ENCODE results near the gene ZFAND2B.

The ZFAND2B gene, protein sequence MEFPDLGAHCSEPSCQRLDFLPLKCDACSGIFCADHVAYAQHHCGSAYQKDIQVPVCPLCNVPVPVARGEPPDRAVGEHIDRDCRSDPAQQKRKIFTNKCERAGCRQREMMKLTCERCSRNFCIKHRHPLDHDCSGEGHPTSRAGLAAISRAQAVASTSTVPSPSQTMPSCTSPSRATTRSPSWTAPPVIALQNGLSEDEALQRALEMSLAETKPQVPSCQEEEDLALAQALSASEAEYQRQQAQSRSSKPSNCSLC

DNA sequence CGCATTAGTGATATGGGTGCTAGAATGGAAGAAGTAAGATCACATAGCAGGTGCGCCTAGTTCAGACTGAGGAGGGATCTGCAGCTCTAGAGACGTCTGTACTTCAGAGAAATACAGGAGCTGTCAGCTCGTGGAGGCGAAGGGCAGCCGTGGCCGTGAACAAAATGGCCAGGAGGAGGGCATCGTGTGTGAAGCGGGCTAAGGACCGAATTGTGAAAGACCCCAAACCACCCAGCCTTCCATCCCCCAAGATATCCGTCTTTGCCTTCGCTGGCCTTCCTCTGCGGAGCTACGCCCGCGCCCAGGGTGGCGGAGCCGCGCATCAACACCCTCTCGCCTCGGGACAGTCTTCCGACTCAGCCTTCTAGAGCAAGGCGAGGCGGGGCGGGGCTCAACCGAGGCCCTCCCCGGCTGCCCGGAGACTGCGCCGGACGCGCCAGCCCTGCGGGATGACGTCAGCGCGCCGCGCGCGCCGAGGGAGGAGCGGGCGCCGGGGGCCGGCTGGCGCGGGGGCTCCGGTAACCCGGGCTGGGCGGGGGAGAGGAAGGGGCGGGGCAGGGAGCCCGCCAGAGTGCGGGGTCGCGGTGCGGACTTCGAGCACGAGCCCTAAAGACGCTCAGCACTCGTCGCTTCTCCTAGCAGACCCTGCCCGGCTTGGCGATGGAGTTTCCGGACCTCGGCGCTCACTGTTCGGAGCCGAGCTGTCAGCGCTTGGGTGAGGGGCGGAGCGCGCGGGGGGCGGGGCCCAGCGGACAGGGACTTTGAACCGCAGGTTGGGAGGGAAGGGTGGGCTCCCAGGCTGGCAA is at the start of gene ZFAND2B:
ZFAND2B (plus strand) TSS at position 455 of the 806 bp plus-strand sequence; CDS start at position 661, 206 bp downstream.
- DNase-seq = peak; percentile 98

DNA sequence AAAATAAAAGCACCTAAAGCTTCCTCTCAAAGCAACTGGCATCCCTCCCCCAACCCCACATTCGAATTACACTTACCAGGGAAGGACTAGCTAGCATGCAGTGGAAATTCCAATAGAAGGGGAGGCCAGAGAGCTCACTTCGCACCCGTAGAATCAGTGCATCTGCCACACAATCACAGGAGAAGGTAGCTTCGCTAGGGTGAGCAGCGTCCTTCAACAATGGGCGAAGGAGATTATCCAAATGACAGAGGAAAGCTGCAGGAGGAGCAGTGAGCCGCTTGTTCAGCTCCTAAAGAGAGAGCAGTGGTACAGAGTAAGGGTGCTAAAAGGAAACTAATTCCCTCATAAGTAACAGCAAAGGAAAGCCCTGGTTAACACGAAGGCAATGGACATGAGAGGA is 49.2 kb upstream of the ZFAND2B start:
- DNase-seq = no peak

DNA sequence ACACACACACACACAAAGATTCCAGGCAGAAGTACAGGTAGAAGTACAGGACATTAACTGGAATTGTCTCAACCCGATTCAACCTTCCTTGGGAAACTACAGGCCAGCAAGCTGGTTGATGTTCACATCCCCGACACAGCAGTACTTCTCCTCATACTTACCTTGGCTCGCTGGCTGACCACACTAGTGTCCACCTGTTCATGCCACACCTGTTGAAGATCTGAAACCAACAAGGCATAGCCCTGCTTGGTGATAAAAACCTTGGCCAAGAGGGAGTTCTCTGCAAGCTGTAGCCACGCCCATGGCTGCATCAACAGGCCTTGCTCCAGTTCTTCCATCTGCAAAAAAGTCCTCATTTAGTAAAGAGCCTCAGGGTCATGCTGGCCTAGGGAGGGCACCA is 48.6 kb upstream of the ZFAND2B start:
- no peak for DNase-seq

DNA sequence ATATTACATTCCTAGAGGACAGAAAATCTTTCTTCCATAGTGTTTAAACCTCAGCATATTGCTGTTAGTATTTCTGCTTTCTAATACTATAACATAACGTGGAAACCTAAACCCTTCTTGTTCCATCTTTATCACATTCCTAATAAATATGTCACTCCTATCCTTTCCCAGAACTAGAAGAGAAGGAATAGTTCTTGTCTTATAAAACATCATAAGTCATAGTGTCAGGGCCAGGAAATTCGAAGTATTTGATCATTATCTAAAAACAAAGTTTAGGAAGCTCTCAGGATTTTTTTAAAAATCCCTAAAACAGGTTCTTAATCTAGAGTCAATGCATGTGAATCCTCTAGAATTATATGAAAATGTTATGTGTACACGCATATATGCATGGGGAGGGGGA is 48.0 kb upstream of the ZFAND2B start:
- no peak for DNase-seq

DNA sequence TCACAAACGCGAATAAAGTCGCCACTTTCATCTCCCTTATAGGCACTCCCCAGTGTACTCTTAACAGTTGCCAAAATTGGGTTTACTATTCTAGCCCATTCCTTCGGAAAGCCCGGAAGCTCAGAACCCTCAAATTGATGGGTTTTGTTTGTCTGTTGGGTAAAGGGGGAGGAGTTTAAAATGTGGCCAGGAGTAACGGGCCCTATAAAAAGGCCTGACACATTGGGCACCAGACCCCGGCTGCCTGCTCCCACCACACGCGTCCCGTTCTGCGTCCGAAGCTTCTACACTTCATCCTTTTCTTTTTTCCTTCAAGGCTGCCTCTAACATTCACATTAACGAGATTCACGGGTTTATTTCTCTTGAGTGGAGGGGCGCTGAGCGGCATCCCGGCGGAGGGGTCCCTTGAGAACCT is 46.8 kb upstream of the ZFAND2B start:
- DNase-seq = no peak

DNA sequence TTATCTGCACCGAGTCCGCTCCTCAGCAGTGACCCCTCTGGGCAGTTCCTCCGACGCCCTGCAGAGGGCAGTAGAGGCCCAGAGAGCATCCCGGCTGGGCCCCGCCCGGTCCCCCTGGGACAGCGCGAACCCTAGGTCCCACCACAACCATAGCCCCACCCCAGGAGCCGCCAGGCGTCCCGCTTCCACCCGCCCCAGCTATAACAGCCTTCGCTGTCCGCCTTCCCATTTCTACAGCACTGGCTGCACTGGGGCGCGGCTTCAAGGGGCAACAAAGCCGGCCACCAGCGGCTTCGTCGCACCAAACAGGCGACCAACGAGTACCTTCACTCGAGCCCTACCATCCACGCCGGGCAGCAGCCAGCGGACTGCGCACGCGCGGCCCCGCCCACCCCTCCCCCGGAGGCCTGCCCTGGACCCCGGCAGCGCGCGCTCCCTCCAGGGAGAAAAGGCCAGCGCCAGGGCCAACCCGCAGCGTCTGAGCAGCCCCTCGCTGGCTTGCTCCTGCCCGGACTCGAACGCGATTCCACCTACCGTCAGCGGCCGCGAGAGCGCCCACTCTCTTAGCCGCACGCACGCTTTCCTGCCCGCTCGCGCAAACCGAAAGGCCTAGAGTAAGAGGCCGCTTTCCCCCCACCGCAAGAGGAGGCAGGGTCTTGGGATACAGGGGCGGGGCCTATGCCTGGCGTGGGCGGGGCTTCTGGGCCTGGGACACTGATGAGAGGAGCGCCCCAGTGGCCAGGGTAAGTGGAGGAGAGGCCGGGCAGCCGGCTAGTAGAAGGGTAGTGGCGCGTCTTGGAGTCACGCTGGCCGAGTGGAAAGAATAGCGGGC is 46.2 kb upstream of the ZFAND2B start, which contains the start of gene NHEJ1:
NHEJ1 (minus strand) TSS at position 630 of the 832 bp plus-strand sequence. CDS start 2,453 bp downstream, outside the sequence.
- peak; percentile 99 for DNase-seq

DNA sequence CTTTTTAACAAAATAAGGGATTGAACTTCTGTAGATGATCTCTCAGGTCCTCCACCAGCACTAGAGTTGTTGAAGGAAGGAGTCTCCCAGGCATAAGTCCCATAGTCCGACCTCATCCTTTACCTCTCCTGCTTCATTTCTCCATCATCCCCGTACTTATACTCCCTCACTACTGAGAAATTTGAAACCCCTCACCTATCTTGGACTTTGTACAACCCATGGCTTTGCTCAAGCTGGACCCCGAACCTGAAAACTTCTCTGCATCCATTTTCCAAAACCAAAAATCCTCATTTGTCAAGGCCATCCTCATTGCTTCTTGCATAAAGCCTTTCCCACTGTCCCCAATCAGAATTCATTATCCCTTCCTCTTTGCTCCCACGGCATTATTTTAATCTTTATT is 45.5 kb upstream of the ZFAND2B start:
- DNase-seq = no peak

DNA sequence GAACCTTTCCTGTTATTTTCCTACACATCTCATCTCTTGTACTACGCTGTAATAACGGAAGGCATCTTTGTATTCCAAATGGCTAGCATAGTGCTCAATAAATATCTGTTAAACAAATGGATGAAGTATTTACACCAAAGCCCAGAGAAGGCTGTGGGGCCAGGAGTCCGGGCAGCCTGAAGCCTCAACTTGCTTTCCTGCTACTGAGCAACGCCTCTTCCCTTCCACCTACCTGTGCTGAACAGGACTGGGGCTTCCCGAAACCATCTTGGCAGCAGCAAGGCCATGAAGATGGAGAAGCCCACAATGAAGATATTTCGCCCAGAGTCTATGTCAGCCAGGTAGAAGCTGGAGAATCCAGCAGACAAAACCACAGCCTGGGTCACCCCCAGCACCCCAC is 43.4 kb upstream of the ZFAND2B start:
- no peak for DNase-seq

DNA sequence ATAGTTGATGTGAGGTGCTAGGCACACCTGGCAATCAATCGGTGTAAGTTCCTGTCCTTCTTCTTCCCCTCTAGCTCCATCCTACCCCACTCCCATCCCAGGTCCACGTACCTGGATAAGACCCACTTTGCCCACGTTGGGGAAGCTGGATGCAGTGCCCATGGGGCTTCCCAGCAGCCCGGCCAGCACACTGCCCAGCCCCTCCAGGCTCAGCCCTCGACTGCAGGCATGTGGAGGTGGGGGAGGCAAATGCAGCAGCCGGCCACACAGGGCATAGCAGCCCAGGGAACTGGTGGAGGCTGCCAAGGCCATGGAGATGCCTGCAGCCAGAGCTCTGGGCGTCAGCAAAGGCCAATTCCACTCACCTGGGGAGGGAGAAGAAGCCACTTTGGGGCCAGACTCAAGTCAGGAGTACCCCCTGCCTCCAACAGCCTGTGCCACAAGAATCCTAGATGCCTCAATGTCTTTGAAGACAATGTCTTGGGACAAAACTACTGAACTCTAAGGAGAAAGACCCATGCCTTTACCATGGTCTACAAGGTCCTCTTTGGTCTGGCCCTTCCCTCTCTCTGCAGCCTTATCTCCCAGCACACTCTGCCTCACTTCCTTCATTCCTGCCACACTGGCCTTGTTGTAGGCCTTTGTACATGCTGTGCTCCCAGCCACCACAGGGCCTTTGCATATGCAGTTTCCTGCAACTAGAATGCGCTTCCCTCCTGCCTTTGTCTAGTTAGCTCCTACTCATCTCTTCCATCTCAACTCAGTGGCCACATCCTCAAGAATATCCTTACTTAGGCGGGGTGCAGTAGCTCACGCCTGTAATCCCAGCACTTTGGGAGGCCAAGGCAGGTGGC is 41.3 kb upstream of the ZFAND2B start:
- no peak for DNase-seq

DNA sequence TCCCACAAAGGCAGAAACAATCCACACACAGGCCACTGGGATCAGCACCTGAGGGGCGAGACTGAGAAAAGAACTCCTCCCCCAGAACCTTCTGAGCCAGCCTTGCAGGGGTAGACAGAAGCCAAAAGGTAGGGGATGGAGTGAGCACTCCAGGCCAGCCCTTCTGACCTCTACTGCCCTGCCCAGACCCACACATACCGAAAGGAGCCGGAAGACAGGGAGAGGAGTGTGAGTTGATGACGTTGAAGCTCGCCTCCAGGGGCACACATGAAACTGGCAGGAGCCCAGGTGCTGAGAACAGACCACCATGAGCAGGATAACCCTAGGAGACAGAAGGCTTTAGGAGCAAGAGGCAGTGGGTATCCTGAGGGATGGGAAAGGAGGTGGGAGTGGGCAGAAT is 38.6 kb upstream of the ZFAND2B start:
- DNase-seq = no peak

DNA sequence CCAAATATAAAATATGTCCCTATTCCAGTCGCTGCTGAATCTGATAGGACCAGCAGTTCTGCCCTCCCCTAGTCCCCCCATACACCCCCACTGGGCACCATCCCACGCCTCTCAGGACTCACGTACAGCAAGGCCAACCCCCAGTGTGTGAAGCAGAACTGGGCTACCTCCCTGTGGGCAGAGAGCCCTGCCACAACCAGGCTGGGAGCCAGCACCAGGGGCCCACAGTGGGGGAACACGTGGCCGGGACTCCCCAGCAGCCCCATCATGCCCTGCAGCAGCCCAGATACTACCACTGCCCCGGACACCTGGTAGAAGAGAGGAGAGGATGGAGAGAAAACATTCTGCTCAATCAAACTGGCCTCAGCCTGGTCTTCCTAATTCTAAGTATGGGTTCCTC is 38.1 kb upstream of the ZFAND2B start:
- DNase-seq = no peak

DNA sequence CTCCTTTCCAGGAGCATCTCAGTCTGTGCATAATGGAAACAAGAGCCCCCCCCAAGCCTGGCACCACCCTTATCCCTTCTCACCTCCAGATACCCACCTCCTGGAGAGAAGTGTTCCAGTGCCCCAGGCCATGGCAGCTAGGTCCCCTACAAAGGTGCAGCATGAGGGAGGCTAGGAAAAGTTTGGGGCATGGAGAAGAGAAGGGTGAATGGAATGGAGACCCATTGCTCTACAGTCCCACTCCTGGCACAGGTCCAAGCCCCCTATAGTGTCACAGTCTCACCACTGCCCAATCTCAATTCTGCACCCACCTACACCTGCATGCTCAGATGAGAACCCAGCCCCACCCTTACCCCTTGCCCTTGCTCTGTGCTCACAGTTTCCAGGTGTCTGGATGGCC is 37.6 kb upstream of the ZFAND2B start:
- no peak for DNase-seq

DNA sequence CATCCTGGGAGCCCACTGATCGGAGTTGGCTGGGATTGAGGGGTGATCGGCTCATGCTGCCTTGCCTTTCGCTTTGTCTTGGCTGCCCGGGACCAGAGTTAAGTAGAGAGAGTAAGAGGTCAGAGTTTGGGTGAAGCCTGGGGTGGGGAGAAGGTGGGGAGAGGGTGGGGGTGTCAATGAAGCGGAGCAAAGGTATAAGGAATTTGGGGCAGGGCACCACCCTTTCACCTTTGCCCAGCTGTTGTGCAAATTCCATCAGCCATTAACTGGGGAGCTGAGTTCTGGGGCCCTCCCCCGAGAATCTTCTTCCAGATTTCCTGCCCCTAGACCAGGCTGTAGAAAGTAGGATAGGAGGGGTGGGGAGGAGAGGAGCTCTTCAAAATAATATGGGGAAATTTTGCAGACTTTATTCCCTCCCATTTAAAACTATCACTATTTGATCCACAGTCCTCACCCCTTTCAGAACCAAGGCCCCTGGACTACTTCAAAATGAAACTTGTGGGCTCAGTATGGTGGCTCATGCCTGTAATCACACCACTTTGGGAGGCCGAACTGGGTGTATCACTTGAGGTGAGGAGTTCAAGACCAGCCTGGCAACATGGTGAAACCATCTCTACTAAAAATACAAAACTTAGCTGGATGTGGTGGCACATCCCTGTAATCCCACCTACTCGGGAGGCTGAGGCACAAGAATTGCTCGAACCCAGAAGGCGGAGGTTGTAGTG is 36.5 kb upstream of the ZFAND2B start, which contains the start of gene SLC23A3:
SLC23A3 (minus strand) TSS at position 100 of the 725 bp plus-strand sequence; CDS start at position 55, 45 bp downstream.
- DNase-seq = no peak

DNA sequence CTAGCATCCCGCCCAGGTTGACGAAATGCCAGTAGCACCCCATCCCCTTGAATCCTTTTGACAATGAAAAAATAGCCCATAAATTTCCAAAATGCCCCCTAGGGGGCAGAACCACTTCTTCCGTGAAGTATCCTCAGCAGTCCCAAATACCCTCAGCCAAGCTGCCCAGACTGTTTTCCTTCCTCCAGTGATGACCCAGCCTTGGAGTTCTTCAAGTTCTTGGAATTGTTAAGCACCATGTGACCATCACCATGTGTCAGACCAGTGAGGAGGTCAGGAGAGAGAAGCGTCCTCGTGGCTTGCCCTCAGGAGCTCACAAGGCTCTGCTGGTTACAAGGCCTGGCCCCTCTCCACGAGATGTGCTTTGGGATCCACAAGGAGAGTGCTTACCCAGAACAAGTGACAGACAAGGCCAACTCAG is 35.3 kb upstream of the ZFAND2B start:
- no peak for DNase-seq

DNA sequence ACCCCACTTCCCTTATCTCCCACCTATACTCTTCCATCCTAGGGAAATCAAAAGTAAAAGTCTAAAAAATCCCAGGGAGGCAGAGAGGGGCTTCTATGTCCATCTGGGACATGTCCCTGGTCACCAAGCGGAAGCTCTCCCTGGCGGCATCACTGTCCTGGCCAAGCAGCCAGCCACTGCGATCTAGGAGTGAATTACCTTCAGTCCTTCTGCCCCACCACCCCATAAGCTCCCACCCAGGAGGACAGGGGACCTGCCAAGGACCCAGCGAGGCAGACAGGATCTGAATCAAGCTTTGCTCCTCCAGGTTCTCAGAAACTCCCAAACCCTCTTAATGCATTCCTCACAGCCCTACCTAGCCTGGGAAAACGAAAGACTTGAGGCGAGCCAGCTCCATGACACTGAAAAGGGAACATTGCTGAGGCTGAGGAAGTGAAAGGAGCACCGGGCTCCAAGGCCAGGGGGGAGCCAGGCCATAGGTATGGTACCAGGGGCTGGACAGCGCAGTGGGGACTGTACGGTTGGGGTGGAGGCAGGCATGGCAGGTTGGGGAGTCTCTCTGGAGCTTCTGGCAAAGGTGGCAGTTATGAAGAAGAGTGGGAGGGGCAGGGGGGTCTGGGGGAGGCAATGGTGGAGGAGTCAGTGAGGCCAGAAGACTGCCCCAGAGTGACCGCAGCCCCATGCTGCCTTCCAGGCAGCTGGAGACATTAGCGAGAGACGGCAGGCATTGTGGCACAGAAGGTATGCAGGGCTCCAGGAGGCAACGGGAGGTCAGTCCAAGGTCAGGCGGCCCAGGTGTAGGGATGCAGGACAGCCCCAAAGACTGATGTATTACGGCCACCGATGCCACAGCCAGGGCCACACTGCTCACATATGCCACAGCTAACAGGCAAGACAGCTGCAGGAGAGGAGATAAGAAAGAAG is 34.1 kb upstream of the ZFAND2B start:
- no peak for DNase-seq

DNA sequence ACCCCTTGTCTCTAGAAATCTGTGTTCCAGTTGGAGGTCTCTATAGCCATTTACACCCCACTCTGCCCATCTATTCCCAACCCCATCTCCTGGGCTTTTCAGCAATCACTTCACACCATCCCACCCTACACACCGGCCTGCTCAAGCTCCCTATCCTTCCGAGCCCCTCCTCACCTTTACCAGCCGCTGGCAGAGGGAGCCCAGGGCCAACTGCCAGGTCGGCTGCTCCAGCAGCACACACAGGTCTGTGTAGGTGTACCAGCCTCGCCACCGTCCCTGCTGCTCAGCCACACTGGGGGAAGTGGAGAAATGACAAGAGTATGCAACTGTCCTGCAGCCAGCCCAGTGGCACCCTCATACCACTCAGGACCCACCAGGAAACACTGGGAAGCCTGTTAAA is 33.4 kb upstream of the ZFAND2B start:
- no peak for DNase-seq

DNA sequence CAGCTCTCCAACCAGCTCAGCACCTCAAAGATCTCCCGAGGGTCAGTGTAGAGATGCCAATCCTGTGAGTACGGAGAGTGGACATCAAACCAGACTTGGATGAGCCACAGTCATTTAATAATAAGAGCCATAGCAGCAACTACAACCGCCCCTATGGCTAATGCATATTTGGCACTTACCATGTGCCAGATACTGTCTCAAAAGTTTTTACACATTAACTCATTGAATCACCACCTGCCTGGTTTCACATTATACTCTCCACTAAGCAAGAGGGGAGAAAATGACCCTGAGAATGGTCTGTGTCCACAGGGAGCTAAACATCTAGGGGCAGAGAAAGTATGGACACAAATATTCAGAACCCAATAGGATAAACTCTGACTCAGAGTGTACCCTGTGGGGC is 32.4 kb upstream of the ZFAND2B start:
- DNase-seq = no peak

DNA sequence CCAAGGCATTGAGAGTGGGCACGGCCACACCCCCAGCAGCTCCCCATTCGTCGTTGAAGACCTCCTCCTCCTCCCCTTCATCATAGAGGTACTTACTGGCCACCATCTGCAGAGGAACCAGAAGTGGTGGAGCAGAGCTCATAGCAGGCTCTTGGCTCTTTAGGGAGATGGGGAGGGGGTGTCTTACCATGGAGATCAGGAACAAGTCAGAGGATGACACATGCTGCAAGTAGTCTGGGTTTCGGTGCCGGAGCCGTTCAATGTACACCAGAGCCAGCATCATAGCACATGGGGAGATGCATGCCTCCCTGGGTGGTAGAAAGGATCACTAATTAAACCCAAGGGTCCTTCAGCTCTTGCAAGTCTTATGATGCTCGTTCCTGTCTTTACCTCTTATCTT is 31.8 kb upstream of the ZFAND2B start:
- DNase-seq = no peak

DNA sequence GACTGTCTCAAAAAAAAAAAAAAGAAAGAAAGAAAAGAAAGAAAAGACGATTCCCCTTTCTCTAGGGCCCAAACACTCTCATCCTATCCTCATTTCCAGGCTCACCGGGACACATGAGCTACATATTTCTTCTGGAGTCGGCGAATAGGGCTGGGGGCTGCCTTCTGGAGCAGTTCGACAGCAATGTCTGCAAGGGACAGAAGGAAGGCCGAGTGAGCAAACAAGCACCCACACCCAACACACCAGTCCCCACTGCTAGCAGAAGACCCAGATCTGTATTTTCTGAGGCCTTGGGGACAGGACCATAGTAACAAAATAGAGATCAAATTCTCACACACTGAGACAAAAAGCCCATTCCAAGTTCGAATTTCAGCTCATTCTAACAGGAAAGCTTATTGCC is 31.1 kb upstream of the ZFAND2B start:
- no peak for DNase-seq

Measured in activated CD8-positive, alpha-beta memory T cell treated with anti-CD3 and anti-CD28 coated beads for 24 hours (primary cell).